OCI-LY3 (cell line): Measurements from ENCODE around the gene CNIH3.

Source experiments
- CTCF ChIP-seq: fragments of 200-600, 300-600 bp; sonication (generic); IDR thresholded peaks from 2 replicates; pipeline ENCODE4 v1.5.1; 2014; ENCODE audit warnings: antibody characterized with exemption, low read length, low read depth
- EZH2phosphoT487 ChIP-seq: fragments of 200-600 bp; shearing (Covaris generic); IDR thresholded peaks from 2 replicates; pipeline ENCODE4 v1.6.1; 2018; ENCODE audit warnings: antibody characterized with exemption, mixed run types, low read depth

GRCh38 chr1:224621813-224622682, 5.9 kb downstream of the CNIH3 start:
- TF ChIP-seq CTCF (no peak), EZH2phosphoT487 (no peak)
